HepG2 (cell line): Measurements from ENCODE around the gene ARHGAP10. TPM values are rescaled to one million over a fixed set of nuclear protein-coding genes. Genes with fewer than 3 reads are reported as not detected.

Experiments used
- ATAC-seq: fragments of 200-7000 bp; cut with Tn5 transposase; 3 replicates; pipeline ENCODE4 v1.9.1; 2020; ENCODE audit warnings: mild to moderate bottlenecking, moderate library complexity
- BruUV-seq: library from RNA; stranded (reverse); fragments of 400-500 nt; replicated peaks from 2 replicates; lab custom pipeline; 2021; lab: Mats Ljungman, UMichigan
- CTCF ChIA-PET: fragments of 300-600 bp; formaldehyde crosslinking; extraction: SDS; loops from one replicate; lab custom pipeline; 2021; ENCODE audit warnings: low total read pairs, inconsistent platforms, low intra/inter-chr PET ratio; lab: Yijun Ruan, JAX
- POLR2A ChIA-PET: fragments of 350-600 bp; sonication (Branson Sonifier 250); formaldehyde crosslinking; loops from one replicate; lab custom pipeline; 2020; ENCODE audit warnings: antibody characterized with exemption, inconsistent platforms; lab: Yijun Ruan, JAX
- DNase-seq: peaks from one replicate; pipeline ENCODE4 v3.0.0-alpha.2; 2015; ENCODE audit warnings: low spot score
- FAIRE-seq: peaks from 3 replicates; lab custom pipeline; 2011; peaks lifted over from hg19 to GRCh38; lab: Jason Lieb, UNC
- H2AFZ ChIP-seq: one replicate; pipeline ENCODE4 v1.6.1; 2011; ENCODE audit warnings: low read length, inconsistent platforms
- H3K27ac ChIP-seq: fragments of 300-600 bp; 3 replicates; pipeline ENCODE4 v1.8.0; 2011; ENCODE audit warnings: mixed run types, mild to moderate bottlenecking, mixed read lengths, low read length, inconsistent platforms; ENCODE audit not compliant: insufficient read depth; ENCODE audit errors: extremely low read length
- H3K27me3 ChIP-seq, 2 experiments: fragments of 200-600 bp in 1 of 2; 2 replicates in 1 of 2; 3 replicates in 1 of 2; pipeline versions ENCODE4 v1.6.0 to v1.8.0; 2011; ENCODE audit warnings: low read length in 2 of 2, mild to moderate bottlenecking in 2 of 2, moderate library complexity in 2 of 2, inconsistent platforms in 1 of 2; ENCODE audit not compliant: insufficient read depth in 2 of 2, control insufficient read depth in 1 of 2
- H3K36me3 ChIP-seq, 2 experiments: fragments of 200-600 bp in 1 of 2; replicated peaks in 1 of 2; 2 replicates in 1 of 2; 3 replicates in 1 of 2; pipeline versions ENCODE4 v1.5.1 to v1.8.0; 2011; ENCODE audit warnings: low read length in 2 of 2, inconsistent platforms in 1 of 2; ENCODE audit not compliant: insufficient read depth in 2 of 2, control insufficient read depth in 1 of 2
- H3K4me1 ChIP-seq: 2 replicates; pipeline ENCODE4 v1.5.1; 2012; ENCODE audit warnings: low read length, inconsistent platforms; ENCODE audit not compliant: insufficient read depth
- H3K4me2 ChIP-seq: 2 replicates; pipeline ENCODE4 v1.6.0; 2011; ENCODE audit warnings: low read depth, low read length, inconsistent platforms
- H3K4me3 ChIP-seq, 3 experiments: fragments of 200-600 bp in 1 of 3; sonication (generic), shearing (Covaris generic) in 1 of 3; replicated peaks in 1 of 3; 2 replicates each; pipeline ENCODE4 v1.5.1; 2011 to 2016; ENCODE audit warnings: low read length in 3 of 3, inconsistent platforms in 2 of 3, low read depth in 2 of 3, mild to moderate bottlenecking in 2 of 3, control low read depth in 1 of 3, mixed read lengths in 1 of 3; ENCODE audit not compliant: insufficient read depth in 1 of 3
- H3K79me2 ChIP-seq: one replicate; pipeline ENCODE4 v1.6.1; 2011; ENCODE audit warnings: low read length, inconsistent platforms; ENCODE audit not compliant: insufficient read depth
- H3K9ac ChIP-seq: 2 replicates; pipeline ENCODE4 v1.6.0; 2011; ENCODE audit warnings: mild to moderate bottlenecking, low read depth, low read length, inconsistent platforms; ENCODE audit not compliant: insufficient read depth
- H3K9me3 ChIP-seq: 2 replicates; pipeline ENCODE4 v1.5.1; 2012; ENCODE audit warnings: mild to moderate bottlenecking, low read length
- H4K20me1 ChIP-seq: 2 replicates; pipeline ENCODE4 v1.6.0; 2011; ENCODE audit warnings: inconsistent platforms, mild to moderate bottlenecking, low read length, moderate library complexity; ENCODE audit not compliant: insufficient read depth
- ETV5 ChIP-seq: IDR thresholded peaks from 2 replicates; pipeline ENCODE4 v1.6.1; 2018; ENCODE audit warnings: missing biosample characterization, missing genetic modification reagents, inconsistent platforms, borderline replicate concordance
- KAT2B ChIP-seq: fragments of 150-350 bp; IDR thresholded peaks from 2 replicates; pipeline ENCODE4 v1.6.1; 2014; ENCODE audit warnings: low read depth, low read length, borderline replicate concordance
- NFE2 ChIP-seq: sonication (generic); formaldehyde crosslinking; IDR thresholded peaks from 2 replicates; pipeline ENCODE4 v1.4.0; 2020; ENCODE audit warnings: missing genetic modification reagents
- RAD51 ChIP-seq: fragments of 450-650 bp; IDR thresholded peaks from 2 replicates; pipeline ENCODE4 v1.6.1; 2016; ENCODE audit warnings: borderline replicate concordance
- SAFB2 ChIP-seq: sonication (generic); formaldehyde crosslinking; IDR thresholded peaks from 2 replicates; pipeline ENCODE4 v1.5.1; 2020; ENCODE audit warnings: missing genetic modification reagents, low read depth, mild to moderate bottlenecking, borderline replicate concordance
- TOE1 ChIP-seq: sonication (generic); formaldehyde crosslinking; IDR thresholded peaks from 2 replicates; pipeline ENCODE4 v1.4.0; 2020; ENCODE audit warnings: mild to moderate bottlenecking, missing genetic modification reagents
- ZNF460 ChIP-seq: sonication (generic); formaldehyde crosslinking; IDR thresholded peaks from 2 replicates; pipeline ENCODE4 v1.5.1; 2020; ENCODE audit warnings: missing genetic modification reagents, mild to moderate bottlenecking, borderline replicate concordance
- ZNF543 ChIP-seq: sonication (generic); formaldehyde crosslinking; IDR thresholded peaks from 2 replicates; pipeline ENCODE4 v1.4.0; 2020; ENCODE audit warnings: mild to moderate bottlenecking, missing genetic modification reagents
- ZNF563 ChIP-seq: sonication (generic); formaldehyde crosslinking; IDR thresholded peaks from 2 replicates; pipeline ENCODE4 v1.8.0; 2022; ENCODE audit warnings: mild to moderate bottlenecking, moderate library complexity, missing genetic modification reagents
- ZNF703 ChIP-seq: sonication (generic); formaldehyde crosslinking; IDR thresholded peaks from 2 replicates; pipeline ENCODE4 v1.5.1; 2020; ENCODE audit warnings: missing genetic modification reagents, mild to moderate bottlenecking, moderate library complexity, borderline replicate concordance
- ZNF788 ChIP-seq: sonication (generic); formaldehyde crosslinking; IDR thresholded peaks from 2 replicates; pipeline ENCODE4 v1.5.0; 2020; ENCODE audit warnings: mild to moderate bottlenecking, missing genetic modification reagents, borderline replicate concordance
- whole genome bisulfite sequencing: methylation state at CpG from one replicate; pipeline ENCODE4 v1.1.6; 2017; ENCODE audit warnings: low lambda C conversion rate; 5-methylcytosine and 5-hydroxymethylcytosine counted together
- in situ Hi-C: cut with HindIII; loops from 2 replicates; pipeline ENCODE4 v1.10.0; 2017; ENCODE audit warnings: low pct_unique_long_range_greater_than_20kb; ENCODE audit not compliant: extremely low pct_ligation_motif_present
- intact Hi-C: fragments of 100-400 bp; cut with micrococcal nuclease; formaldehyde crosslinking; loops from one replicate; pipeline ENCODE4 v1.10.0; 2022; ENCODE audit not compliant: unreplicated experiment
- polyA plus RNA-seq, 8 experiments: library from polyadenylated mRNA; depleted of rRNA in 3 of 8; stranded (reverse) in 7 of 8; unstranded in 1 of 8; fragments of >200 nt; fragmentation: Illumina TruSeq in 4 of 8; extraction: Trizol in 4 of 8; gene quantifications; 2 replicates each; pipeline versions ENCODE4 v1.2.1 to v1.2.3, GENCODE V29; 2011 to 2016; ENCODE audit warnings: low read depth in 4 of 8, missing spikeins in 1 of 8, mixed read lengths in 1 of 8; ENCODE audit not compliant: insufficient read depth in 1 of 8
- total RNA-seq, 5 experiments: library from RNA; depleted of rRNA; stranded (reverse); fragments of >200 nt; fragmentation: Illumina TruSeq; extraction: Trizol; gene quantifications; 2 replicates each; pipeline ENCODE4 v1.2.3, GENCODE V29; 2016; ENCODE audit warnings: low read depth in 1 of 5
- TF ChIP-seq, protein P1 (sequence below), 2 experiments: sonication (generic) in 1 of 2; formaldehyde crosslinking in 1 of 2; IDR thresholded peaks; 2 replicates each; pipeline versions ENCODE4 v1.5.1 to v1.6.1; 2011 to 2020; ENCODE audit warnings: borderline replicate concordance in 1 of 2, low read depth in 1 of 2, low read length in 1 of 2, mild to moderate bottlenecking in 1 of 2, missing genetic modification reagents in 1 of 2, moderate library complexity in 1 of 2
- TF ChIP-seq, protein P2 (sequence below): IDR thresholded peaks from 2 replicates; pipeline ENCODE4 v1.6.1; 2016; ENCODE audit warnings: missing compliant biosample characterization, missing genetic modification reagents, borderline replicate concordance
- TF ChIP-seq, protein P3 (sequence below): sonication (generic); formaldehyde crosslinking; IDR thresholded peaks from 2 replicates; pipeline ENCODE4 v1.4.0; 2020; ENCODE audit warnings: missing genetic modification reagents, borderline replicate concordance

The ARHGAP10 gene
- total and polyA plus RNA-seq, 2 of the 13 experiments (the other 11 are each of a cell fraction or from before 2014, with no cell fraction given), result 0.45 to 1.6 TPM

DNA sequence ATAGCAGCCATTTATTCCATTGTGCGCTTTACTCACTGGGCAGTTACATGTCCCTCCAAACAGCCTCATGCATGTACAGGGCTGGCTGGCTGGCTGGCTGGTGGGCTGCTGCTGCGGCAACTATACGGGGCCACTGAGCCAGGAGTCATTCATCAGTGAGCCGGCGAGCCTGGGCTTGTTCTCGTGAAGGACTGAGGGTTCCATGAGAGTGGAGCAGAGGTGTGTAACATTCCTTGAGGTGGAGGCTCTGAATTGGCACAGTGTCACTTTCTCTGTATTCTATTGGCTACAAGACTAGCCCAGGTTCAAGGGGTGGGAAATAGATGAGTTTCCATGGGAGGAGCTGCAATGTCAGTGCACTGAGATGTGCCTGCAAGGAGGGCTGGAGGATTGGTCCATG is 89.1 kb downstream of the ARHGAP10 start (continued):
- no peak for TF ChIP-seq ETV5
- no peak for TF ChIP-seq TOE1
- TF ChIP-seq ZNF460, result no peak
- TF ChIP-seq RAD51, result no peak
- TF ChIP-seq, protein P1, sequence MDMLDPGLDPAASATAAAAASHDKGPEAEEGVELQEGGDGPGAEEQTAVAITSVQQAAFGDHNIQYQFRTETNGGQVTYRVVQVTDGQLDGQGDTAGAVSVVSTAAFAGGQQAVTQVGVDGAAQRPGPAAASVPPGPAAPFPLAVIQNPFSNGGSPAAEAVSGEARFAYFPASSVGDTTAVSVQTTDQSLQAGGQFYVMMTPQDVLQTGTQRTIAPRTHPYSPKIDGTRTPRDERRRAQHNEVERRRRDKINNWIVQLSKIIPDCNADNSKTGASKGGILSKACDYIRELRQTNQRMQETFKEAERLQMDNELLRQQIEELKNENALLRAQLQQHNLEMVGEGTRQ (IDR thresholded peaks at IDR 0.05; ENCODE audit: low read depth, low read length), result no peak
- TF ChIP-seq, protein P1 (CRISPR knock-in tag; IDR thresholded peaks at IDR 0.05; ENCODE audit: borderline replicate concordance), result no peak
- TF ChIP-seq, protein P2, sequence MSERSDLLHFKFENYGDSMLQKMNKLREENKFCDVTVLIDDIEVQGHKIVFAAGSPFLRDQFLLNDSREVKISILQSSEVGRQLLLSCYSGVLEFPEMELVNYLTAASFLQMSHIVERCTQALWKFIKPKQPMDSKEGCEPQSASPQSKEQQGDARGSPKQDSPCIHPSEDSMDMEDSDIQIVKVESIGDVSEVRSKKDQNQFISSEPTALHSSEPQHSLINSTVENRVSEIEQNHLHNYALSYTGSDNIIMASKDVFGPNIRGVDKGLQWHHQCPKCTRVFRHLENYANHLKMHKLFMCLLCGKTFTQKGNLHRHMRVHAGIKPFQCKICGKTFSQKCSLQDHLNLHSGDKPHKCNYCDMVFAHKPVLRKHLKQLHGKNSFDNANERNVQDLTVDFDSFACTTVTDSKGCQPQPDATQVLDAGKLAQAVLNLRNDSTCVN (CRISPR knock-in tag), result no peak
- TF ChIP-seq SAFB2 (CRISPR knock-in tag), result no peak

DNA sequence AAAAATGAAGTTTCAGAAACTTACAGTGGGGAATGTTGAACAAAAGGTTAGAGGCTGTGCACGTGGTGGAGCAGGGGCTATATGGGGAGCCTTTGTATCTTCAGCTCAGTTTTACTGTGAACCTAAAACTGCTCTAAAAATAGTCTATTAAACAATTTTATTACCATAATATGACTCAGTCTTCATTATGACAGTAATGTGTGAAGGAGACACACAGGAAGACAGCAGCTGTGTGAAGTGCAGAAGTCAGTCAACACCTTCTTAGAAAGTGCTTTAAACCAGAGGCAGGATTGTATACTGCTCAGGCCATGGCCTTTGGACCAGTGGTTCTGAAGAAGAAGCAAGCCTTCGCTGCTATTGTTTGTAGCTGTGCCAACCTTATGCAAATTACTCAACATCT is 89.7 kb downstream of the ARHGAP10 start:
- Histone ChIP-seq H3K4me2 (no peak overlapping the region), H3K79me2 (no peaks in the 10 kb centered on the region), H3K27me3 (no peaks in the 10 kb centered on the region), H3K36me3 (no peaks in the 10 kb centered on the region), H3K4me1 (no peaks in the 10 kb centered on the region), H3K9me3 (no peaks in the 10 kb centered on the region), H3K27ac (no peak overlapping the region), H3K4me3 (no peak overlapping the region), H2AFZ (no peak overlapping the region), H4K20me1 (no peaks in the 10 kb centered on the region), H3K9ac (no peak overlapping the region)
- CTCF ChIA-PET, result no interaction called here
- POLR2A ChIA-PET, result no interaction called here
- FAIRE-seq, result no peak
- TF ChIP-seq RAD51, result no peak
- TF ChIP-seq, protein P3, sequence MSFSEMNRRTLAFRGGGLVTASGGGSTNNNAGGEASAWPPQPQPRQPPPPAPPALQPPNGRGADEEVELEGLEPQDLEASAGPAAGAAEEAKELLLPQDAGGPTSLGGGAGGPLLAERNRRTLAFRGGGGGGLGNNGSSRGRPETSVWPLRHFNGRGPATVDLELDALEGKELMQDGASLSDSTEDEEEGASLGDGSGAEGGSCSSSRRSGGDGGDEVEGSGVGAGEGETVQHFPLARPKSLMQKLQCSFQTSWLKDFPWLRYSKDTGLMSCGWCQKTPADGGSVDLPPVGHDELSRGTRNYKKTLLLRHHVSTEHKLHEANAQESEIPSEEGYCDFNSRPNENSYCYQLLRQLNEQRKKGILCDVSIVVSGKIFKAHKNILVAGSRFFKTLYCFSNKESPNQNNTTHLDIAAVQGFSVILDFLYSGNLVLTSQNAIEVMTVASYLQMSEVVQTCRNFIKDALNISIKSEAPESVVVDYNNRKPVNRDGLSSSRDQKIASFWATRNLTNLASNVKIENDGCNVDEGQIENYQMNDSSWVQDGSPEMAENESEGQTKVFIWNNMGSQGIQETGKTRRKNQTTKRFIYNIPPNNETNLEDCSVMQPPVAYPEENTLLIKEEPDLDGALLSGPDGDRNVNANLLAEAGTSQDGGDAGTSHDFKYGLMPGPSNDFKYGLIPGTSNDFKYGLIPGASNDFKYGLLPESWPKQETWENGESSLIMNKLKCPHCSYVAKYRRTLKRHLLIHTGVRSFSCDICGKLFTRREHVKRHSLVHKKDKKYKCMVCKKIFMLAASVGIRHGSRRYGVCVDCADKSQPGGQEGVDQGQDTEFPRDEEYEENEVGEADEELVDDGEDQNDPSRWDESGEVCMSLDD (CRISPR knock-in tag), result no peak
- TF ChIP-seq ZNF563 (CRISPR knock-in tag), result no peak
- TF ChIP-seq ZNF543 (CRISPR knock-in tag), result no peak
- no peak for TF ChIP-seq ZNF703
- no peak for TF ChIP-seq KAT2B
- TF ChIP-seq NFE2 (CRISPR knock-in tag), result no peak
- TF ChIP-seq ZNF788 (CRISPR knock-in tag), result no peak
- no peak for ATAC-seq
- intact Hi-C loops (no loop called here), in situ Hi-C loops (no loop called here)
- no peak for DNase-seq
- WGBS, result 34% methylated on average over 2 of the region's 2 CpGs
- BruUV-seq, result no TSS peak
